ENCODE data around the gene CLEC4A. TPM values are rescaled to one million over a fixed set of nuclear protein-coding genes. Genes with fewer than 3 reads are reported as not detected.

CLEC4A gene
- total RNA-seq, 1 experiment from 2014 or later: 0.37 TPM

DNA sequence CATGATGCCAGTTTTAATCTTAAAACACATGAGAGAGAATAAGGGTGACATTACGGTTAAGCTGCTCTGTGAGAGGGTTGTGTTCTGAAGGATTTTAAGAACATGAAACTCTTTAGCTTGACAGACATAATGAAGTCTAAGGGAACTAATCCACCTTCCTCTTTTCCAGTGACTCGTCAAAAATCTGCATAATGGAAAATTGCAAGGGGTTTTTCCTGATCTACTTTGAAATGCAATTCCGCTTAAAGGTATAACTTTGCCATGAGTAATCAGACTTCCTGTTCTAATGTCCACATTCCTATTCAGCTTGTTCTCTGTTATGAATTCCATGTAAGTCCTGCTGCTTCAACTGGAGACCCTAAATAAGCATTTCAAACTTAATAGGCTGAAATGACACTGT is 33.4 kb downstream of the CLEC4A start, which contains the start of gene ZNF705A:
Gene ZNF705A (plus strand): TSS at position 171 of the 400 bp plus-strand sequence. CDS start 15,611 bp downstream, outside the sequence.
- no peak within 1 kb of the TSS for H2BK20ac ChIP-seq (ENCODE audit: low read depth, low read length, poor library complexity, severe bottlenecking)
- H3K56ac ChIP-seq (ENCODE audit: insufficient read length, low read depth, low read length): no peak within 1 kb of the TSS
- no peaks in the 10 kb centered on the region for H4K20me1 ChIP-seq (ENCODE audit: control insufficient read depth, insufficient read depth, insufficient read length)
- H4K5ac ChIP-seq (ENCODE audit: insufficient read length, low read depth, low read length): no peak within 1 kb of the TSS
- TF ChIP-seq, protein P1, sequence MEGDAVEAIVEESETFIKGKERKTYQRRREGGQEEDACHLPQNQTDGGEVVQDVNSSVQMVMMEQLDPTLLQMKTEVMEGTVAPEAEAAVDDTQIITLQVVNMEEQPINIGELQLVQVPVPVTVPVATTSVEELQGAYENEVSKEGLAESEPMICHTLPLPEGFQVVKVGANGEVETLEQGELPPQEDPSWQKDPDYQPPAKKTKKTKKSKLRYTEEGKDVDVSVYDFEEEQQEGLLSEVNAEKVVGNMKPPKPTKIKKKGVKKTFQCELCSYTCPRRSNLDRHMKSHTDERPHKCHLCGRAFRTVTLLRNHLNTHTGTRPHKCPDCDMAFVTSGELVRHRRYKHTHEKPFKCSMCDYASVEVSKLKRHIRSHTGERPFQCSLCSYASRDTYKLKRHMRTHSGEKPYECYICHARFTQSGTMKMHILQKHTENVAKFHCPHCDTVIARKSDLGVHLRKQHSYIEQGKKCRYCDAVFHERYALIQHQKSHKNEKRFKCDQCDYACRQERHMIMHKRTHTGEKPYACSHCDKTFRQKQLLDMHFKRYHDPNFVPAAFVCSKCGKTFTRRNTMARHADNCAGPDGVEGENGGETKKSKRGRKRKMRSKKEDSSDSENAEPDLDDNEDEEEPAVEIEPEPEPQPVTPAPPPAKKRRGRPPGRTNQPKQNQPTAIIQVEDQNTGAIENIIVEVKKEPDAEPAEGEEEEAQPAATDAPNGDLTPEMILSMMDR (conservative IDR thresholded peaks at IDR 0.05): no peak
- no peaks in the 10 kb centered on the region for H3K27me3 ChIP-seq (ENCODE audit: insufficient read depth, low read length)
- H3T11ph ChIP-seq (ENCODE audit: low read length): no peak within 1 kb of the TSS
- H2BK15ac ChIP-seq (ENCODE audit: low read depth, low read length): no peak within 1 kb of the TSS
- Mint-ChIP-seq H3K36me3 (ENCODE audit: insufficient read depth in 1 of 3, low read depth in 3 of 3) (peaks cover 0 to 11% (median 0%) of the 10 kb centered on the region in 3 experiments; a peak in 1 of 7 replicates), H3K4me1 (peaks cover 21 to 28% of the 10 kb centered on the region in 2 experiments), H3K4me3 (no peak within 1 kb of the TSS), H3K27ac (peak within 1 kb of the TSS in 1 of 3 experiments; percentile 67; a peak in 3 of 7 replicates), H3K27me3 (ENCODE audit: low read depth) (peaks cover 3% of the 10 kb centered on the region; the same call in 1 of the 2 replicates), H3K9me3 (peaks cover 4 to 7% of the 10 kb centered on the region in 2 experiments; a peak in 4 of 5 replicates)
- H2BK120ac ChIP-seq (ENCODE audit: low read depth, low read length, poor library complexity, severe bottlenecking): no peak within 1 kb of the TSS
- H3K23ac ChIP-seq (ENCODE audit: insufficient read length, low read depth, low read length): no peak within 1 kb of the TSS
- no peaks in the 10 kb centered on the region for H3K79me2 ChIP-seq (ENCODE audit: insufficient read depth, low read length)
- H3K23me2 ChIP-seq (ENCODE audit: insufficient read length, low read depth, low read length, poor library complexity, severe bottlenecking): no peaks in the 10 kb centered on the region
- no peak within 1 kb of the TSS for H3K27ac ChIP-seq (ENCODE audit: insufficient read length, low read depth, low read length)
- no peak within 1 kb of the TSS for H2BK5ac ChIP-seq (ENCODE audit: insufficient read length, low read length)
- H4K91ac ChIP-seq (ENCODE audit: insufficient read length, low read depth, low read length): no peak within 1 kb of the TSS
- H3K14ac ChIP-seq (ENCODE audit: insufficient read depth, low read length): no peak within 1 kb of the TSS
- no peak within 1 kb of the TSS for H3K4me2 ChIP-seq (ENCODE audit: insufficient read depth, insufficient read length, low read length)
- no peak within 1 kb of the TSS for H2AFZ ChIP-seq (ENCODE audit: low read length)
- H3K18ac ChIP-seq (ENCODE audit: insufficient read length, low read depth, low read length): no peak within 1 kb of the TSS
- no peak within 1 kb of the TSS for H4K8ac ChIP-seq (replicated peaks; ENCODE audit: insufficient read length, low read depth, low read length)
- H3K9ac ChIP-seq (ENCODE audit: extremely low read depth, insufficient read length, low read length): no peak within 1 kb of the TSS
- H3K79me1 ChIP-seq (ENCODE audit: insufficient read depth, low read depth, low read length, poor library complexity, severe bottlenecking): no peaks in the 10 kb centered on the region
- H3K4me1 ChIP-seq (ENCODE audit: insufficient read depth, low read length): no peaks in the 10 kb centered on the region
- H2BK12ac ChIP-seq (ENCODE audit: insufficient read length, low read depth, low read length): no peak within 1 kb of the TSS
- no peak within 1 kb of the TSS for H3K4ac ChIP-seq (ENCODE audit: low read depth, low read length)
- DNase-seq: no peak
- no CpG with 5 or more reads among the region's 3 CpGs for WGBS (ENCODE audit: extremely low coverage, insufficient read length, low lambda C conversion rate)
- no peak within 1 kb of the TSS for H2AK5ac ChIP-seq (ENCODE audit: insufficient read length, low read length)
- no peaks in the 10 kb centered on the region for H3K9me3 ChIP-seq (ENCODE audit: control insufficient read depth, low read depth, low read length)
